GM13976 (cell line): Measurements from ENCODE around the gene CD200.

Experiments
- DNase-seq: peaks from one replicate; pipeline ENCODE4 v3.0.0; 2012; ENCODE audit warnings: low spot score
- in situ Hi-C: fragments of 300-500 bp; cut with MboI; formaldehyde crosslinking; loops from one replicate; pipeline ENCODE4 v1.12.0; 2022; ENCODE audit warnings: low sequenced_read_pairs, mixed read lengths, inconsistent platforms; ENCODE audit not compliant: unreplicated experiment
- TF ChIP-seq, protein P1 (sequence below): IDR thresholded peaks from 2 replicates; pipeline ENCODE4 v1.5.1; 2012; ENCODE audit warnings: borderline replicate concordance, mild to moderate bottlenecking; ENCODE audit not compliant: insufficient read depth; ENCODE audit errors: extremely low read depth, missing control alignments, control extremely low read depth

CD200 gene

GRCh38 chr3:112366522-112366921 is 33.6 kb downstream of the CD200 start:
- no peak for DNase-seq
- TF ChIP-seq, protein P1, sequence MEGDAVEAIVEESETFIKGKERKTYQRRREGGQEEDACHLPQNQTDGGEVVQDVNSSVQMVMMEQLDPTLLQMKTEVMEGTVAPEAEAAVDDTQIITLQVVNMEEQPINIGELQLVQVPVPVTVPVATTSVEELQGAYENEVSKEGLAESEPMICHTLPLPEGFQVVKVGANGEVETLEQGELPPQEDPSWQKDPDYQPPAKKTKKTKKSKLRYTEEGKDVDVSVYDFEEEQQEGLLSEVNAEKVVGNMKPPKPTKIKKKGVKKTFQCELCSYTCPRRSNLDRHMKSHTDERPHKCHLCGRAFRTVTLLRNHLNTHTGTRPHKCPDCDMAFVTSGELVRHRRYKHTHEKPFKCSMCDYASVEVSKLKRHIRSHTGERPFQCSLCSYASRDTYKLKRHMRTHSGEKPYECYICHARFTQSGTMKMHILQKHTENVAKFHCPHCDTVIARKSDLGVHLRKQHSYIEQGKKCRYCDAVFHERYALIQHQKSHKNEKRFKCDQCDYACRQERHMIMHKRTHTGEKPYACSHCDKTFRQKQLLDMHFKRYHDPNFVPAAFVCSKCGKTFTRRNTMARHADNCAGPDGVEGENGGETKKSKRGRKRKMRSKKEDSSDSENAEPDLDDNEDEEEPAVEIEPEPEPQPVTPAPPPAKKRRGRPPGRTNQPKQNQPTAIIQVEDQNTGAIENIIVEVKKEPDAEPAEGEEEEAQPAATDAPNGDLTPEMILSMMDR: no peak
- in situ Hi-C loops: no loop called here

GRCh38 chr3:112371569-112371968 is 38.6 kb downstream of the CD200 start:
- TF ChIP-seq, protein P1: no peak
- no peak for DNase-seq
- in situ Hi-C loops: no loop called here

GRCh38 chr3:112372396-112372795 is 39.4 kb downstream of the CD200 start:
- TF ChIP-seq, protein P1: no peak
- no peak for DNase-seq
- in situ Hi-C loops: no loop called here

DNA sequence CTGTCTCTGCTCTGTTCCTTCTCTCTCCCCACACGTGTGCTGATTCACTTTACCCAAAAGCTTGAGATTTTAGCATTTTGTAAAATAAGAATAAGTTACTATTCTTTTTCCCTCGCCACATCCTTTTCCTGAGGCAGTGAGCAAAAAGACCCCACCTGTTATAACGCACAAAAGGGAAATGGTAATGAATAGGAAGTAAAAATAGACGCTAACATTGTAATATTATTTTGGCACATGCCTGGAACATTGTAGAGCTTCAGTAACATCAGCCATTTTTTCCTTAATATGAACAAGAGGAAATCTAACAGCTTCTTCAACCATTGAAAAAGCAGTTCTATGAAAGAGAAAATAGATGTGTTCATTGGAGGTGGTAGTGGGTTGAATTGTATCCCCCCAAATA is 40.5 kb downstream of the CD200 start:
- DNase-seq: no peak
- in situ Hi-C loops: no loop called here

GRCh38 chr3:112373924-112374323 is 41.0 kb downstream of the CD200 start:
- TF ChIP-seq, protein P1: no peak
- DNase-seq: no peak
- in situ Hi-C loops: no loop called here

More for the DNA sequence above, 40.5 kb downstream of the CD200 start:
- TF ChIP-seq, protein P1: no peak

DNA sequence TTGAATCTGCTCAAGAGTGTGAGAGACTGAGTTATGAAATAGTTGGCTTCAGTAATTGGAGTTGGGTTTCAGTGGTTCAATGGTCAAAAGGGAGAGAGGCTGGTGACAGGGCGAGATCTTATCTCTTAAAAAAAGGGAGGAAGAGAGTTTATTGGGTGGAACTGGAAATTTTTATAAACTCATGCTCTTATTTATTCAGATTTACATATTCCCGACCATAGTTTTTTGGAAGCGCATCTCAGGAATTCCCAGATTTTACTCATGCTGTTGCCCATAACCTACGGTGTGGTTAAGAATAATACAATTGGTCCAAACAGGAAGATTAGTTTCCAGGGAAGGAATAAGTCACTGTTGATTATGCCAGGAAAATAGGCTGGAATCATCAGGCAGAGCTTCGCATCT is 41.4 kb downstream of the CD200 start:
- in situ Hi-C loops: no loop called here
- TF ChIP-seq, protein P1: no peak
- no peak for DNase-seq

- TF ChIP-seq, protein P1: no peak
- in situ Hi-C loops: no loop called here
Measured at GRCh38 chr3:112375117-112375516, 42.2 kb downstream of the CD200 start.

More at GRCh38 chr3:112375117-112375516, 42.2 kb downstream of the CD200 start:
- no peak for DNase-seq
